Activated naive CD4-positive, alpha-beta T cell treated with anti-CD3 and anti-CD28 coated beads, Interleukin-2, amount 50 U/mL, for 16 hours (primary cell): ENCODE results near the gene GSKIP.
"Not testable (repeated sequence)": the region's sequence is repeated elsewhere in the genome, so short reads cannot be mapped to it uniquely, and the experiment has no call there.

Experiments used
- DNase-seq: peaks from one replicate; pipeline ENCODE4 v3.0.0-alpha.2; 2020

The GSKIP gene, protein sequence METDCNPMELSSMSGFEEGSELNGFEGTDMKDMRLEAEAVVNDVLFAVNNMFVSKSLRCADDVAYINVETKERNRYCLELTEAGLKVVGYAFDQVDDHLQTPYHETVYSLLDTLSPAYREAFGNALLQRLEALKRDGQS

DNA sequence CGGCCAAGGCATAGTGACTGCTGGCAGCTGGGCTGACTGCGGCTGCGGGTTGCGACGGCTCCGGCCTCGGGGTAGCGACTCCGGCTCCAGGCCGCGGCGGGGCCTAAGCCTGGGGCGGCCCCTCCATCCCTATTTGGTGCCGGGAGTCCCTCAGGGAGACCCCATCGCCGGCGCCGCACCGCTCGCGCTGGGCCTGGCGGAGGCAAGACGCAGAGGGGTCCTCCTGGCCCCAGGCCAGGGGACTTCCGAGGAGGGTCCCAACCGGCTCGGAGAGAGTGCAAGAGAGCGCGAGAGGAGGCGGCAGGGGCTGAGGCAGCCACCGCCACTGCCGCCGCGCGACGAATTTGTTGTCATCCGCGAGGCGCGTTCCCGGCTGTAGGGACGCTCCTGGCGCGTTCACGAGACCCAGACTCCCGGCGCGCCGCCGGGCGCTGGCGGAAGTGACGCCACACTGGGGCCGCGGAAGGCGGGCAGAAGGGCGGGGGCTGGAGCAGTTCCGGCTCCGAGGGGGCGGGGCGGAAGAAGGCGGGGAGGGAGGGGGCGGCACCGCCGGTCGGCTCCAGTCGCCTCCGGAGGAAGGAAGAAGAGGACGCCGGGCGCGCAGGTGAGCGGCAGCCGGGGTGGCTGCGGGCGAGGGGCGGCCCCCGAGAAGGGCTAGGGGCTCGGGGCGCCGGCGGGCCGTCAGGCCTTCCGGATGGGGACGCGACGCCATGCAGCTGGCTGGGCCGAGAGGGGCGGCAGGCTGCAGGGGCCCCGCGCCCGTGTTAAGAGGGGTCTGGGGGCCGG is at the start of gene GSKIP, which contains the start of gene ATG2B:
GSKIP (plus strand) TSS at position 562 of the 786 bp plus-strand sequence. CDS start 18,722 bp downstream, outside the sequence.
ATG2B (minus strand) TSS at position 377 of the 786 bp plus-strand sequence; CDS start at position 12, 365 bp downstream.
- peak; percentile 97 for DNase-seq

DNA sequence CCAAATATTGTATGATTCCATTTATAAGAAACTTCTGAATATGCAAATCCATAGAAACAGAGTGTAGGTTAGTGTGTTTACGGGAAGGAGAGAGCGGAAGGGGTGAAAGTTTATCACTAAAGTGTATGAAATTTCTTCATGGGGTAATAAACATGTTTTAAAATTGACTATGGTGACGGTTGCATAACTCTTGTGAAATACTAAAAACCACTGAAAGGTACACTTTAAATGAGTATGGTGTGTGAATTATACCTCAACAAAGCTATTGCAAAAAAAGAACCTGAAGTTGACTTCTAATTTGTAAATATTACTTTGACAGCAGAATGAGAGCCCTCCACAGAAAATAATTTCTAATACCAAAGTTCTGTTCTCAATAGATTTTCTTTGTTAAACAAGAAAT is 47.2 kb upstream of the GSKIP start:
- DNase-seq: no peak

DNA sequence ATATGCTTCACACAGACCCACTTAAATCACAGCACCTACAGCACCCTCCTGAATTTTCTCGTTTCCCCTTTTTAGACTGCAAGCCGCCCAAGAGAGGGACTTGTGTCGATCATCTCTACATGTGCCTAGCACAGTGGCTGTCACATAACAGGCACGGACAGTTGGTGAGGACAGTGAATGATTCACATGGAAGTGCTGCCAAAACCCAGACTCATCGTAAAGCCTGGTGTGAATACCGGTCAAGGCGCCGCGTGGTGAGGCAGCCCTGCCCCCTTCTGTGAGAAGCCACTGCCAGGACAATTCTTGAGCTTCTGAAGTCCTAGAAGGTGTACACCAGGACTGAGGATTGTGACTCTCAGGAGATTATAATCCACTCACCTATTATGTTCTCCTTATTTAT is 44.5 kb upstream of the GSKIP start:
- no peak for DNase-seq

DNA sequence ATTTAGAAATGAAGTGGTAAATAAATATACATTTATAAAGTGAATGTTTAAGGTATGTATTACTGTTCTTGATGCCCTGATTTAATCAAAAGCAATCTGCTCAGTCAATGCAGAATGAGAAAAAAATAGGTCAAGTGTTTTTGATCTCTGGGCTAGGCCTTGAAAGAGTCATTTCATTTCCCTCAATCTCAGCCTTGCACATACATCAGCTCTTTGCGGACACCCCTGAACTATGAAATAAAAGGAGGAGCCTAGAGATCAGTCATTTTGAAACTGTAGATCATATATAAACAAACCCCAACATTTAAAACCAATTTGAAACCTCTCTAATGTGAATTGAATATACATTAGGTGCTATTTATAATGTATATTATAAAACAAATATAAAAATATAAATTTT is 42.7 kb upstream of the GSKIP start:
- DNase-seq: no peak

DNA sequence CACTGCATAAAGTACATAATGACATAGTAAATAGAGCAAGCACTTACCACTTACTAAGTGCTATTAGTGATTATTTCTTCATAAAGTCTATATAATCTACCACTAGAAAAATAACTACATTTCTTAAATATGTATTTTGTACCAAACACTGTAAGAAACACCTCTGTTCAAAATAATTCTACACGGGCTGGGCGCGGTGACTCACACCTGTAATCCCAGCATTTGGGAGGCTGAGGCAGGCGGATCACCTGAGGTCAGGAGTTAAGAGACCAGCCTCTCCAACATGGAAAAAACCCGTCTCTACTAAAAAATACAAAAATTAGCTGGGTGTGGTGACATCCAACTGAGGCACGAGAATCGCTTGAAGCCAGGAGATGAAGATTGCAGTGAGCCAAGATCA is 39.1 kb upstream of the GSKIP start:
- DNase-seq: no peak

DNA sequence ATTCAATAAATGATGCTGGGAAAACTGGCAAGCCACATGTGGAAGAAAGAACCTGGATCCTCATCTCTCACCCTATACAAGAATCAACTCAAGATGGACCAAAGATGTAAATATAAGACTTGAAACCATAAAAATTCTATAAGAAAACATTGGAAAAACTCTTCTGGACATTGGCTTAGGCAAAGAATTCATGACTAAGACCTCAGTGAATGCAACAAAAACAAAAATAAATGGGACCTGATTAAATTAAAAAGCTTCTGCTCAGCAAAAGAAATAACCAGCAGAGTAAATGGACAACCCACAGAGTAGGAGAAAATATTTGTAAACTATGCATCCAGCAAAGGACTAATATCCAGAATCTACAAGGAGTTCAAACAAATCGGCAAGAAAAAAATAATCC is 24.8 kb upstream of the GSKIP start:
- no peak for DNase-seq

DNA sequence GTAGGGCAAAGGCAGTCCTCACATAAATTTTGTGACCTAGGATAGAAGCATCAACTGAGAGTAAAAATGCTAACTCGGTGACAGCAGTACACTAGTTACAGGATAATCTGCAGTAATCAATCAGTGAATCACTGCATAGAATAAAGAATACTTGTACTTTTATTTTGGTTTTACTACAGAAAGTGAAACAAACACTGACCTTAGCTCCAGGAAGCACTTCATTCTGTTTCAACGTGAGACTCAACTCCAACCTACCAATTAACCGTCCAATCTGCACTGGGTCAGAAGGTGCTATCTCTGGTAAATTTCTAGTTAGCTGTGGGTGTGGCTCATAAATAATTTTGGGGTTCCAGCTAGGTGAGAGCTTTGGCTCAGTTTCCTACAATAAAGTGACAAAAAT is 22.0 kb upstream of the GSKIP start:
- no peak for DNase-seq

DNA sequence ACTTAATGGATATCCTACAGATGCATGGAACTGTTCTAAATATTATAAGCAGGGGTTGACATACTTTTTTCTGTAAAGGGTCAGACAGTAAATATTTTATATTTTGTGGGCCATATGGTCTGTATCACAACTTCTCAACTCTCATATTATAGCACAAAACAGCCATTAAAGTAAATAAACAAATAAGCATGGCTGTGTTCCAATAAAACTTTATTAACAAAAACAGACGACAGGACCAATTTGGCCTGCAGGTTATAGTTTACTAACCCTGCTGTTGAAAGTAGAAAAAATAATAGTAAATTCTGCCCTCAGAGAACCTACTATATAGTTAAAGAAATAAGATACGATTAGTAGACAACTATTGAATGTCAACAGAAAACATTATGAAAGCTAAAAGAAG is 17.7 kb upstream of the GSKIP start:
- no peak for DNase-seq

DNA sequence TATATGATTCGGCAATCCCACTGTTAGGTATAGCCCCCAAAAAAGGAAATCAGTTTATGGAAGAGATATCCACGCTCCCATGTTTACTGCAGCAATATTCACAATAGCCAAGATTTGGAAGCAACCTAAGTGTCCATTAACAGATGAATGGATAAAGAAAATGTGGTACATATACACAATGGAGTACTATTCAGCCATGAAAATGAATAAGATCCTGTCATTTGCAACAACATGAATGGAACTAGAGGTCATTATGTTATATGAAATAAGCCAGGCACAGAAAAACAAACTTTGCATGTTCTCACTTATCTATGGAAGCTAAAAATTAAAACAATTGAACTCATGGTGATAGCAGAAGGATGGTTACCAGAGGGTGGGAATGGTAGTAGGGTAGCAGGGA is 15.4 kb upstream of the GSKIP start:
- not testable (repeated sequence) for DNase-seq

DNA sequence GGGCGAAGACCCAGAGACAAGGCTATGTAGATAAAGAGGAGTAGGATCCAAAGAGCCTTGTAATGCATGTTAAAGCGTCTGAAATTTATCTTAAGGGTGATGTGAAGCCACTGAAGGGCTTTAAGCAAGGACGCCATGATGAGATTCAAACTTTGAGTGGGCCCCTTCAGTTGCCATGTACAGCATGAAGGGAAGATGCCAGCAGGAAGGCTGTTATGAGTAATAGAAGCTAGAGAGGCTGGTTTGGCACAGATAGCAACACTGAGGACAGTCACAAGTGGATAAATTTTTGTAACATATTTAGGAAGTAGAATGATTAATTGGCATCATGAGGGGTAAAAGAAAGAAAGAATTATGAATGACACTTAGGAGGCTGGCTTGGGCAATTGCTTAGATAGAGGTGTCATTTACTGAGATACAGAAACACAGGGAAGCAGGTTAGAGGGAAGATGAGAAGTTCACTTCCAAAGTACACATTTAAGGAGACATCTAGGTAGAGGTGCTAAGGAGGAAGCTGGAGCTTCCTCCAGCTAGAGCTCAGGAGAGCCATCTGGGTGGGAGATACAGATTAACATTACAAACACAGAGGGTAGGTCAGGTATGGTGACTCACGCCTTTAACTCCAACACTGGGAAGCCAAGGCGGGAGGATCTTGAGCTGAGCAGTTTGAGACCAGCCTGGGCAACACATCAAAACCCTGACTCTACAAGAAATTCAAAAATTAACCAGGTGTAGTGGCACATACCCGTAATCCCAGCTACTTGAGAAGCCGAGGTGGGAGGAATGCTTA is 13.8 kb upstream of the GSKIP start:
- no peak for DNase-seq

DNA sequence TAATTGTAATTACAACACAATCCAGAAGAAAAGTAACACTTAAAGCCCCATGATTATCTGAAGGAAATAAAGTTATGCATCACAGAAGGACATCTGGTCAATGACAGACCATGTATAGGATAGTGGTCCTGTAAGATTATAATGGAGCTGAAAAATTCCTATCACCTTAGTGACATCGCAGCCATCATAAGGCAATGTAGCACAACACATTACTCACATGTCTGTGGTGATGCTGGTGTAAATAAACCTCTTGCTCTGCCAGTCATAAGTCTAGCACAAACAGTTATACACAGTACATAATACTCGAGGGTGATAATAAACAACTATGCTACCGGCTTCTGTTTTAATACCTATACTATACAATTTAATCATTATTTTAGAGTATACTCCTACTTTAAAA is 11.3 kb upstream of the GSKIP start:
- DNase-seq: no peak

DNA sequence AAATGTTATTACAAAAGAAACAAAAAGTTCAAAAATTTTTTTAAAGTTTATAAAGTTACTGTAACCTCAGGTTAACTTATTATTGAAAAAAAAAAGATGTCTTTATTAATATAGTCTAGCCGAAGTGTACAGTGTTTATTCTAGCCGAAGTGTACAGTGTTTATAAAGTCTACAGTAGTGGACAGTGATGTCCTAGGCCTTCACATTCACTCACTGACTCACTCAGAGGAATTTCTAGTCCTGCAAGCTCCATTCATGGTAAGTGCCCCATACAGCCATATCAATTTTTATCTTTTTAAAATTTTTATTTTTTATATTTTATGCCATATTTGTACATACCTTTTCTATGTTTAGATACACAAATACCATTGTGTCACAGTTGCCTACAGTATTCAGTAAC is 10.6 kb upstream of the GSKIP start:
- no peak for DNase-seq

DNA sequence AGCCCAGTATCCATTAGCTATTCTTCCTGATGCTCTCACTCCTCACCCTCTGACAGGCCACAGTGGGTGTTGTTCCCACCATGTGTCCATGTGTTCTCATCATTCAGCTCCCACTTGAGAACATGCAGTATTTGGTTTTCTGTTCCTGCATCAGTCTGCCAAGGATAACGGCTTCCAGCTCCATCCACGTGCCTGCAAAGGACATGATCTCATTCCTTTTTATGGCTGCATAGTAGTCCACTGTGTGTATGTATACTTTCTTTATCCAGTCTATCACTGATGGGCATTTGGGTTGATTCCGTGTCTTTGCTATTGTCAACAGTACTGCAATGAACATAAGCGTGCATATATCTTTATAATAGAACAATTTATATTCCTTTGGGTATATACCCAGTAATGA is 9.1 kb upstream of the GSKIP start:
- no peak for DNase-seq

DNA sequence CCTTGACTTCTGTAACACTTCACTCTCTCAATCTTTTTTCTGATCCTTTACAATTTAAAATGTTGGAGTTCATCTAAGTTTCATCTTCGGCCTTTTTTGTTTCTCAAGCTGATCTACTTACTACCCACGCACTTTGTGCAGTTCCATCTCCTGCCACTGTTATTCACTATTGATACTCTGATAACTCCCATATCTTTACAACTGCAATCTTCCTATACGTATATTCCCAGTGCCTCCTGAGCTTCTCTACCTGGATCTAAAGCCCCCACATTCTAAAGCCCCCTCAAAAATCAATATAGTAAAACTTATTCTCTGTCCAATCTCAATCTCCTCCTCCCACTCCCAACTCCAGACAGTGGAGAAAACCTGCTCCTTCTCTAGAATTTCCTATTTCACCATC is 6.1 kb upstream of the GSKIP start:
- DNase-seq: no peak

DNA sequence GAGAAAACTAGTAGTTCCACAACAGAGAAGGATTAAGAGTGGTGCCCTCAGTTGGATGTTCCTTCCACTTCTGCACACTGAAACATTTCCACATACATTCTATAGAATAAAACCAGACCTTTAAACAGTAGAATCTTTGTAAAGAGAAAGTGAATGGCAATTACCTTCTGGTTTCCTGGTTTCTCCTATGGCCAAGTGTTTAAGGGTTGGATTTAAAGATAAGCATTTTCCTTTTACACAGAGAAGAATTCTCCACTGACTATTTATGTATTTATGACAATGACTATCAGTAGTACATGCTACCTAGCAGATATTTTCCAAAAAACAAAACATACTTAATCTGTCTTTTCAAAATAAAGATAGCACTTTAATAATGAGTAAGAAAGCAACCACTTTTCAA is 3.4 kb upstream of the GSKIP start:
- DNase-seq: no peak

DNA sequence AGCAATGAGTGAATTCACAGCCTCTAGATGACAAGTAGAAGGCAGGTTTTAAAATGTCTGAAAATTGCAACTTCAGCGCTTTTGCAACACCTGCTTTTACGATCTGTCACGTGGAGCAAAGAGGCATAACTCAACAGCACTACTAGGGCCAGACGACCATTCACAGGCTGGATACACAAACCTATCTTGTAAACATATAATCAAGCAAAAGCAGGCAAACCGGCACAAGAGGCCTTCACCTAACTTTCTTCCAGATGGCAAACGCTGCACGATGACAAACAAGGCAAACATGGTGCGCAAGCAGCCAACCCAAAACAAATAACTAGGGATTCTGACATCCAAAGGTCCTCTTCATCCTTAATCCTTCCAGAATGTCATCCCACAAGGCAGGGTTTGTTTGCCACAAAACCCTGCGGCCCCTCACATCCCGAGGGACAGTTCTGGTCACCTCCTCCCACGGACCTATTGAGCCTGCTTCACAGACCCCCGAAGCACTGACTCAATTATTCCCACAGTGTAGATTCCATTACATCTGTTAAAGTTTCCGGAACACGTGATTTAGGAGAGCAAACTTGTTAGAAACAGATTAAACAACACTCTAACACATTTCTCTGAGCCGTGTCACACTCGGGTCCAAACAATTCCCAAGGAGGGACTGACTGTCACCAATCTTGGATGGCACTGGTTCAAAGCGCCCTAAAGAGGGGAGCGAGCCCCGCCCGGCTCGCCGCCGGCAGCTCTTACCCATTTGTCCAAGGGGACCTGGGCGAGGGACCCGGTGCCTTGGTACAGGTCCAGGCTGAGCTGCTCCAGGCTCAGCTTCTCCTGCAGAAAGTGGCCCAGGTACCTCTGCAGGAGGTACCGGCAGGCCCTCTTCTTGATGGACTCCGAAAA is 1.0 kb upstream of the GSKIP start:
- peak; percentile 54 for DNase-seq

DNA sequence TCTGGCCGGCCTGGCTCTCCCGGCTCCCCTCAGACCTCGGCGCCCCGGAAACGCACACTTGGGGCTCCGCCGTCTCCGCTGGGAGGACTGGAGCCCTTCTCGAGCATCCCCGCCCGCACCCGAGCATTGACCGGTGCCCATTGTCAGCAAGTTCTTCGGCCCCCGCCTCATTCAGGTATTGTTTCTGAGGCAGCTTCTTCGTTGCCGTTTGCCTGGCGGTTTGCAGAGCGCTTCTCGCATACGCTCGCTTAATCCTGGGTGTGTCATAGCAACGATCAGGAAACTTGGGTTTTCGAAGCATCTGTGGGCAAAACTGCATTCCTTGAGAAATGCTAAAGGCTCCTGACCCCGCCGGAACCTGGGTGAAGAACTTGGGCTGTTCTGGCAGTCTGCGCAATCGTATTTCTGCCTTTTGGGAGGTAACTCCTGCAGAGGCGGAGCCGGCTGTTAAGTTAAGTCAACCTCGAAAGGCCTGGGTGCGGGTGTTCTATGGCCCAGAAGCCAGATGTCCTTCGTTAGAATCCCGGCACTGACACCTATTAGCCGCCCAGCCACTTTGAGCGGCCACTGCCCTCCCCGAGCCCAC is 518 bp downstream of the GSKIP start:
- DNase-seq: peak; percentile 38

DNA sequence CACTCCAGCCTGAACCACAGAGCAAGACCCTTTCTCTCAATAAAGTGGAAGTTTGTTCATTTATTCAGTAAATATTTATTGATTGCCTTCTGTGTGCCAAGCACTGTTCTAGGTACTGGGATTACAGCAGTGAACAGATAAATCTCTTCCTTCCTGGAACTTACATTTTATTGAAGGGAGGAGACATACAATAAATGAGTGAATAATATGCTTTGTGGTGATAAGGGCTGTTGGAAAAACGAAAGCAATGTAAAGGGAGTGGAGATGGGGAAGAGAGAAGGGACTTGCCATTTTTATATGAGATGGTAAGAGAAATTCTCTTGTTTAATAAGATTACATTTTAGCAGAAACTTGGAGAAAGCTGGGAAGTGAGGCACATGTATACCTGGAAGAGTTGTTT is 1.6 kb downstream of the GSKIP start:
- no peak for DNase-seq

DNA sequence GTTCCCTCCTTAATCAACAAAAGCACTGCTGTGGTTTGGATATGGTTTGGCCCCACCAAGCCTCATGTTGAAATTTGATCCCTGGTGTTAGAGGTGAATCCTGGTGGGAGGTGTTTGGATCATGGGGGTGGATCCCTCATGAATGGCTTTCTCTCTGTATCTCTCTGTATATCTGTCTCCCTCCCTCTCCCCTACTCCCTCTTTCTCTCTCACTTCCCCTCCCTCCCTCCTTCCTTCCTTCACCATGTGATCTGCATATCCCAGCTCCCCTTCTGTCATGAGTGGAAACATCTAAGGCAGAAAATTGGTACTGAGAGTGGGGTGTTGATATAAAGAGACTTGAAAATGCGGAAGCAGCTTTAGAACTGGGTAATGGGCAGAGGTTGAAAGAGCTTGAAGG is 5.2 kb downstream of the GSKIP start:
- DNase-seq: no peak

DNA sequence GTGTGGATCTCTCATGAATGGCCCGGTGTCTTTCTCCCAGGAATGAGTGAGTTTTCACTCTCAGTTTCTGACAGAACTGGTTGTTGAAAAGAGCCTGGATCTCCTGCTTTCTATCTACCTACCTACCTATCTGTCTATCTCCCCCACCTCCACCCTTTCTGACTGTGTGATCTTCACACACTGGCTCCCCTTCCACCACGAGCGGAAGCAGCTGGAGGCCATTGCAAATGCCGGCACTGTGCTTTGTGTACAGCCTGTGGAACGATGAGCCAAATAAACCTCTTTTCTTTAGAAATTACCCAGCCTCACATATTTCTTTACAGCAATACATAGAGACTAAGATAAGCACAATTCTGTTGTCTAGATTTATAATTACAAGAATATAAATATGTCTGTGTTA is 7.2 kb downstream of the GSKIP start:
- no peak for DNase-seq

DNA sequence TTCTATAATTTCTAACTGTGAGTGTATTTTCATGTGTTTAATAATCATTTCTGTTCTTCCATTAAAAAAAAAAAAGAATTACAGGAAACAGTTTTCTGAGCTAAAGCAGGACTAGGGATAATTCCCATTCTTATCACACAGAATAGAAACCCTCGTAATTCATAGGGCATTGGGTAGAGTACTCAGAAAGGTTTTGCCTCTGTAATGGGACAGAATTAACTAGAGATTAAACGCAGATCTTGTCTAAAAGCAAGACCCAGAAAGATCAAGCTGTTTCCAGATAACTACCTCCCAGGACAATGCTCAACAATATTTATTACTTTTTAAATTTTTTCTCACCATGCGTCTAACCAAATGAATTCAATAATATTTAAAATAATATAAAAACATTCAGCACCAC is 10.2 kb downstream of the GSKIP start:
- DNase-seq: no peak

DNA sequence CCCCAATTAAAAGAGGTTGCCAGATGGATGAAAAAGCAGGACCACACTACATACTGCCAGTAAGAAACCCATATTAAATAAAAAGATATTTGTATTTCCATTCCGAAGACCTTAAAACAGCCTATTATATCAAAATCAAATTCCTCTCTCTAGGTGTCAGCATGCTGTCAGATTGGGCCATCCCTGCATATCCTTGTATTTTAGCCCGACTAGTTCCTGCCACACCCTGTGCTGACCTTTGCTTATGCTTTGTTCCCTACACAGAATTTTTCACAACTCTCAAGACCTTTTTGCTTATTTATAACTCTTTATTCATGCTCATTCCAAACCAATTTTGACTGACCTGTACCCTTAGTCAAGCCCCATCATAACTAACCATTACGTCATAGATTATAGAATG is 12.8 kb downstream of the GSKIP start:
- DNase-seq: no peak

DNA sequence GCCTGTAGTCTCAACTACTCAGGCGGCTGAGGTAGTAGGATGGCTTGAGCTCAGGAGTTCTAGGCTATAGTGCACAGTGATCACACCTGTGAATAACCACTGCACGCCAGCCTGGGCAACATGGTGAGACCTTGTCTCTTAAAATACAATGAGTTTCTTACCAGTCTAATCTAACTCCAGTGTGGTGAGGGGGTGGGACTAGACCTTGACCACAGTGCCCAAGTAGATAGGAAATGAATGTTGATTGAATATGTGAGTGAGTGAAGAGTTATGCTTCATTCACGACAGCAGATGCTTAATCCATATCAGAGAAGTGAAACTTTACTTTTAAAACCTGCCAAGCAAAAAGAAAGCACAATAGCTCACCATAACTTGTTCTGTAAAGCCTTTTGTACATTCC is 17.4 kb downstream of the GSKIP start:
- no peak for DNase-seq
